GM12865 (cell line): Measurements from ENCODE around the gene GCNT2.

Source experiments
- DNase-seq: peaks from one replicate; pipeline ENCODE4 v3.0.0; 2010; ENCODE audit warnings: low read depth
- H3K4me3 ChIP-seq: 2 replicates; pipeline ENCODE4 v1.5.1; 2011; ENCODE audit warnings: mild to moderate bottlenecking, low read depth, low read length, control low read depth
- TF ChIP-seq, protein P1 (sequence below): IDR thresholded peaks from 2 replicates; pipeline ENCODE4 v1.5.1; 2011; ENCODE audit warnings: low read length, control low read depth, low read depth, inconsistent platforms; ENCODE audit not compliant: insufficient read depth; ENCODE audit errors: missing control alignments

Gene GCNT2

DNA sequence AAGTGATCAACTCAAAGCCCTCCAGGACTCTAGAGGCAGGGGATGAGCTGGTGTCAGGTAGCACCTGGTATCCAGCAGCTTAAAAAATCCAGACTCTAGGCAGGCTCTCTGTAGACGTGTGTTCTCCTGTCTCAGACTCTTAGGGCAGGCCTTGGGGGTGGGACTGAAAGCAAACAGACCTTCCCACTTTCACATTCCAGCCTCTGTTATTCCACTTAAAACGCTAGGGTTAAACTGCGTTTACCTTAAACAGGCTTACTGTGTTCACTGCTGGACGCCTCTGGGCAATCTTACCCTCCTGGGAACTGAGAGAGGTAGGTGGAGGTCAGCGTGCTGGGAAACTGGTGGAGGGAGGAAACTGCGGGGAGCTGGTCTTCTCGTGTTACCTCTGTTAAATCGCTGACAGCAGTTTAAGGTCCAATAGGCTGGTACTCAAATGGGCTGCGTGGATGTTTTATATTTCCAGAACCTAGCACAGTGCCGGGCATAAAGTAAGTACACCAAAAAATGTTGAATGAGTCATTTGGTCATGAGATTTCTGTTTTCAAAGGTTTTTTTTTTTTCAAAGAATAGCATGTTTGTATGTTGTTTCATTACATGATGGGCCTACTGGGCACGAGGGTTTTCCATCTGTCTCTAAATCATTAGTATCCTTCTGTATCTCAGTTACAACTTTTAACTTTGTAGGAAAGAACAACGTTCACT, at the start of gene GCNT2:
Gene GCNT2, plus strand, starts transcription at position 248 of the 705 bp plus-strand sequence. CDS start 7,561 bp downstream, outside the sequence.
- peak within 1 kb of the TSS; percentile 14; the same call in 1 of the 2 replicates for H3K4me3 ChIP-seq
- TF ChIP-seq, protein P1, sequence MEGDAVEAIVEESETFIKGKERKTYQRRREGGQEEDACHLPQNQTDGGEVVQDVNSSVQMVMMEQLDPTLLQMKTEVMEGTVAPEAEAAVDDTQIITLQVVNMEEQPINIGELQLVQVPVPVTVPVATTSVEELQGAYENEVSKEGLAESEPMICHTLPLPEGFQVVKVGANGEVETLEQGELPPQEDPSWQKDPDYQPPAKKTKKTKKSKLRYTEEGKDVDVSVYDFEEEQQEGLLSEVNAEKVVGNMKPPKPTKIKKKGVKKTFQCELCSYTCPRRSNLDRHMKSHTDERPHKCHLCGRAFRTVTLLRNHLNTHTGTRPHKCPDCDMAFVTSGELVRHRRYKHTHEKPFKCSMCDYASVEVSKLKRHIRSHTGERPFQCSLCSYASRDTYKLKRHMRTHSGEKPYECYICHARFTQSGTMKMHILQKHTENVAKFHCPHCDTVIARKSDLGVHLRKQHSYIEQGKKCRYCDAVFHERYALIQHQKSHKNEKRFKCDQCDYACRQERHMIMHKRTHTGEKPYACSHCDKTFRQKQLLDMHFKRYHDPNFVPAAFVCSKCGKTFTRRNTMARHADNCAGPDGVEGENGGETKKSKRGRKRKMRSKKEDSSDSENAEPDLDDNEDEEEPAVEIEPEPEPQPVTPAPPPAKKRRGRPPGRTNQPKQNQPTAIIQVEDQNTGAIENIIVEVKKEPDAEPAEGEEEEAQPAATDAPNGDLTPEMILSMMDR, result no peak
- DNase-seq, result peak; percentile 43

DNA sequence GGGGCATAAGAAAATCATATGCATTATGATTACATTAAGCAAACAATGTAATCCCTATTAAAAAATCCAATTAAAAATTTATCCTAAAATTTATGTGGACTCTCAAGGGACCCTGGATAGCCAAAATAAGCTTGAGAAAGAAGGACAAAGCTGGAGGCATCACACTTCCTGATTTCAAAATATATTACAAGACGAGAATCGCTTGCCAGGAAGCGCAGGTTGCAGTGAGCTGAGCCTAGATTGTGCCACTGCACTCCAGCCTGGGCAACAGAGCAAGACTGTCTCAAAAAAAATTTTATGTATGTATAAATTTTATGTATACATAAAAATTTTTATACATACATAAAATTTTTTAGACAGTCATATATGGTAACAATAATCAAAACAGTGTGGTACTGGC, 48.5 kb upstream of the GCNT2 start:
- TF ChIP-seq, protein P1, result no peak
- H3K4me3 ChIP-seq, result no peak overlapping the region
- no peak for DNase-seq

DNA sequence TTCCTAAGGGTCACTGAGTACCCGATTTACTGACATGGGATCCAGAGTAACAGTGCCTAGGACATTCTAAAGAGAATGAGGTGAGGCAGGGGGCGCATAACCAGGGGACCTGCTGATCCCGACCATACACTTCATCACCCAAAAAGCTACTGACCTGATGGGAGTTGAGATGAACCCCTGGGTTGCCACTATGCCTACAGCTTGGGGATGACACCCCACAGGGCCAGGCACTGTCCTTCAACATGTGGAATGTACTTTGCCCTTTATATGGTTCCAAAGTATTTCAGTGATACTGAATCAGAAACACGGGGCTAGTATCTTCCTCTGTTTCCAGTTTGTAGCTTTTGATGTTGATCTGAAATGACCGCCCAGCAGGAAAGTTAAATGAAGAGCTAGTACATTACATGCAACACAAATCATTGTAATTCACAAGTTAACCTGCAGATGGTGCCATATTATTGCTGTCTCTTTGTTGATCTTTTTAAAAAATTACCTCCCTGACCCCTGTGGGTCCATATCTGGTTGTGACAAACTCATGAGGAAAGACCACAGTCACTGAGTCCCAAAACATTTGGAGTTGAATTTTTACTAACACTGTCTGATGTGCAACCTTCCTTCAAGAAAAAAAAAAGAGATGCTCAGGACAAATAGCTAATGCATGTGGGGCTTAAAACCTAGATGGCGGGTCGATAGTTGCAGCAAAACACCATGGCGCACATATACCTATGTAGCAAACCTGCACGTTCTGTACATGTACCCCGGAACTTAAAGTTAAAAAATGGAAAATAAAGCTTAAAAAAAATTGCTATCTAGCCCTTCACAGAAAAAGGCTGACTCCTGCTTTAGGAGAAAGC, 42.7 kb upstream of the GCNT2 start:
- TF ChIP-seq, protein P1, result peak; percentile 47
- peak; percentile 63 for DNase-seq
- H3K4me3 ChIP-seq, result no peak overlapping the region

DNA sequence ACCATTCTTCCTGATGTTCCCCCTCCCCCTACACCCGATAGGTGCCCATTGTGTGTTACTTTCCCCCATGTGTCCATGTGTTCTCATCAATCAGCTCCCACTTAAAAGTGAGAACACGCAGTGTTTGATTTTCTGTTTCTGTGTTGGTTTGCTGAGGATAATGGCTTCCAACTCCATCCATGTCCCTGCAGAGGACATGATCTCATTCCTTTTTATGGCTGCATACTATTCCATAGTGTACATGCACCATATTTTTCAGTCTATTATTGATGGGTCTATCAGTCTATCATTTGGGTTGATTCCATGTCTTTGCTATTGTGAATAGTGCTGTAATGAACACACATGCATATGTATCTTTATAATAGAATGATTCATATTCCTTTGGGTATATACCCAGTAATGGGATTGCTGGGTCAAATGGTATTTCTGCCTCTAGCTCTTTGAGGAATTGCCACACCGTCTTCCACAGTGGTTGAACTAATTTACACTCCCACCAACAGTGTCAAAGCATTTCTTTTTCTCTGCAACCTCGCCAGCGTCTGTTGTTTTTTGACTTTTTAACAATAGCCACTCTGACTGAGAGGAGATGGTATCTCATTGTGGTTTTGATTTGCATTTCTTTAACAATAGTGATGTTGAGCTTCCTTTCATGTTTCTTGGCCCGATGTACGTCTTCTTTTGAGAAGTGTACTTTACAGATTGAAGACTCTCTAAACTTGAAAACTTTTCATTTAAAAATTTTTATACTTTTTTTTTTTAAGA, 41.0 kb upstream of the GCNT2 start:
- no peak for DNase-seq
- TF ChIP-seq, protein P1, result no peak
- no peak overlapping the region for H3K4me3 ChIP-seq

DNA sequence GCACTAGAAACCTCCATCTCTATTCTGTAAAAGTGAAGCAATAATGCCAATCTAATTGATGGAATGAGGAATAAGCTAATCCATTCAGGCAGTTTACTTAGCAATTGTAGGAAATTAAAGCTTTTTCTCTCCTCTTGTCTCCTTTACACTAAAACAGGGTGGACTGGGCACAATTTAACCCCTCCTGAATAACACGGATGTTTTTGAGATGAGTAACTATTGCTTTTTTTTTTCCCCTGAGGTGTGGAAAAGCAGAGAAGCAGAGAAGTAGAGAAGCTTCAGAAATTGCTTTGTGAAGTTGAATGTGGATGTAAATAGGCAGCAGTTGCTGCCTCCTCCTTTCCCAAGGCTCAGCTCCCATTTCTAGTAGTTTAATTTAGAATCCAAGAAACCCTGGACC, 40.0 kb upstream of the GCNT2 start:
- no peak overlapping the region for H3K4me3 ChIP-seq
- DNase-seq, result no peak
- TF ChIP-seq, protein P1, result no peak

DNA sequence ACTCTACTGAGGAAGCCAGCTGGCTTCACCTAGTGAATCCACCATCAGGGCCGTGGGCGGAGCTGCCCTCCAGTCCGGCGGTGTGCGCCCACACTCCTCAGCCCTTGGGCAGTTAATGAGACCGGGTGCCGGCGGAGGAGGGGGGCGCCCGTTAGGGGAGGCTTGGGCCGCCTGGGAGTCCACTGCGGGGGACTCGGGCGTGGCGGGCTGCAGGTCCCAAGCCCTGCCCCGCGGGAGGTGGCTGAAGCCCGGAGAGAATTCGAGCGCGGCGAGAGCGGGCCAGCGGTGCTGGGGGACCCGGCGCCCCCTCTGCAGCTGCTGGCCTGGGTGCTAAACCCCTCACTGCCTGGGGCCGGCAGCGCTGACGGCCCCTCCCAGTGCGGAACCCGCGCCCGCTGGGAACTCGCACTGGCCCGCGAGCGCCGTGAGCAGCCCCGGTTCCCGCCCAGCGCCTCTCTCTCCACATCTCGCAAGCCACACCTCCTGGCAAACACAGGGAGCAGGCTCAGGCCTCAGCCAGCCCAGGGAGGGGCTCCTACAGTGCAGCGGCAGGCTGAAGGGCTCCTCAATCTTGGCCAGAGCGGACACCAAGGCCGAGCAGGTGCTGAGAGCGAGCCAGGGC, 38.4 kb upstream of the GCNT2 start:
- TF ChIP-seq, protein P1, result no peak
- DNase-seq, result no peak
- H3K4me3 ChIP-seq, result no peak overlapping the region
